Stimulated activated CD8-positive, alpha-beta memory T cell treated with anti-CD3 and anti-CD28 coated beads, Interleukin-4, amount 100 ng/mL, for 48 hours (primary cell): ENCODE data around the gene CLEC18C.
"Not testable (repeated sequence)": the region's sequence is repeated elsewhere in the genome, so short reads cannot be mapped to it uniquely, and the experiment has no call there.

Source experiments
- DNase-seq: peaks from one replicate; pipeline ENCODE4 v3.0.0-alpha.2; 2020

The CLEC18C gene

GRCh38 chr16:70218586-70218985 lies 45.0 kb downstream of the CLEC18C start:
- DNase-seq: not testable (repeated sequence)

- not testable (repeated sequence) for DNase-seq
Observed at GRCh38 chr16:70222574-70222973, 49.0 kb downstream of the CLEC18C start.

DNA sequence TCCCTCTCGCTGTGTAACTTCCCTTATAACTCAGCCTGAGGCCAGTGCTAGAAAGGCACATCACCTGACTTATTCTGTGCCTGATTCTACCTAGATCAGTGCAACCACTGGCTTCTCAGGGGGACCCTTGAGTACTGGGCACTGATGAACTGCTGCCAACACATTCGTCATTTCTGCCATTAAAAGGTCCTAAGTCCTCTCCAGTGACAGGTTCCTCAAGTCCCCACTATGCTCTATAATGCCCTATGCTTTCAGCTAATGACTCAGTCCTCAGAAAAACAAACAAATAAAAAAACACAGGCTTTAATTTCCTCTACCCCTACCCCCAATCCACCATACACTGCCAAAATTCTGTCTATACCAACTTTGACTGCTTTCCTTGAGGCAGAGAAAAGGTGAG lies 49.6 kb downstream of the CLEC18C start:
- not testable (repeated sequence) for DNase-seq

DNA sequence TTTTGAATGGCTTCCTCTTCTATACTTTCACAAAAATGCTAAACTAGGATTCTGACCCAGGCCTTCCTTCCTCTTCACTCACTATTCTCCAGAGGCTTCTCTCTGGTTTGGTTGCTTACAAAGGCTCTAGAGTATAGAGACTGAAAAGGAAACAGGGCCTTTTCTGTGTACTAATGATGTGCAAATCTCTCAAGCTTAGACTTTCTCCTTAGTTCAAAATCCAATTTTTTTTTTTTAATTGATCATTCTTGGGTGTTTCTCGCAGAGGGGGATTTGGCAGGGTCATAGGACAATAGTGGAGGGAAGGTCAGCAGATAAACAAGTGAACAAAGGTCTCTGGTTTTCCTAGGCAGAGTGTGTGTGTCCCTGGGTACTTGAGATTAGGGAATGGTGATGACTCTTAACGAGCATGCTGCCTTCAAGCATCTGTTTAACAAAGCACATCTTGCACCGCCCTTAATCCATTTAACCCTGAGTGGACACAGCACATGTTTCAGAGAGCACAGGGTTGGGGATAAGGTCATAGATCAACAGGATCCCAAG lies 50.5 kb downstream of the CLEC18C start:
- DNase-seq: not testable (repeated sequence)

- not testable (repeated sequence) for DNase-seq
Observed at GRCh38 chr16:70224645-70225044, 51.1 kb downstream of the CLEC18C start.

- DNase-seq: not testable (repeated sequence)
Observed at GRCh38 chr16:70225430-70225829, 51.8 kb downstream of the CLEC18C start.

DNA sequence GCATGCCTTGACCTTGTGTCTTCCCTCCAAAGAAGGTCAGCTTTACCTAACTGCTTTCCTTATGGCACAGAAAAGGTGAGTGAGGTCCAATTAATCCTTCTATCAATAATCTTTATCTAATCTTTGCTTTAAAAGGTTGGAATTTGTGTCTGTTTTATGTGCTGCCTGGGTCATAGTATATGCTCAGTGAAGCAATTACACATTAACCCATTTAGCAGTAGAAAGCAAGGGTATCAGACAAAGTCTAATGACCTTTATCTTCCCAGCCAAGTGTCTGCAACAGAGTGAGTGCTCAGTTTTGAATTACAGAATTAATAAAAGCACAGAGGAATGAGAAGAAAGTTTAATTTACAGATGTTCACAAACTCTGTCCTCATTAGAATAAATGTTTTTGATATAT lies 52.4 kb downstream of the CLEC18C start:
- not testable (repeated sequence) for DNase-seq

DNA sequence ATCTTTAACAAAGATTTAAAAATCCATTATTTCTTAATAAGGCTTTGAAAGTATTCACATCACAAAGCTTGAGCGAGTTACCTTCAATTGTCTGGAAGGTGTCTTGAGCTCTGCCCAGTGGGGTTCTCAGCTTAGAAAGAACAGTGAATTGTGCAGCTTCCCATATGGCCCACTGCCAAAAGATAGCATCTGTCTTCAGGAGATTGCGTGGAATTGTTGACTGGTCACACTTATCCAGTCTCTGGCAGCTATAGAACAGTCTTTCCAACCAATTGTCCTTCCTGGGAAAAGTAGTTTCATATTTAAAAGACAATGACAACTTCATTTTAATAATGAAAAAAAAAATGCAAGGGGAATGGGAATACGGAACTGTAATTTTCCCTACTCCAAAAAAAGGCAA lies 58.2 kb downstream of the CLEC18C start:
- DNase-seq: not testable (repeated sequence)
